ENCODE data around the gene GABRB1.

The GABRB1 gene

GRCh38 chr4:47471064-47471463, 439.7 kb downstream of the GABRB1 start:
- DNase-seq (ENCODE audit: low read depth in 2 of 2): no peak

- no peak for DNase-seq (ENCODE audit: low read depth in 2 of 2)
Observed at GRCh38 chr4:47471591-47471990, 440.2 kb downstream of the GABRB1 start.

- DNase-seq (ENCODE audit: low read depth in 2 of 2): no peak
Observed at GRCh38 chr4:47473141-47473750, 441.9 kb downstream of the GABRB1 start.

GRCh38 chr4:47474799-47475198, 443.4 kb downstream of the GABRB1 start:
- DNase-seq (ENCODE audit: low read depth in 2 of 2): no peak

- DNase-seq (ENCODE audit: low read depth in 2 of 2): no peak
Observed at GRCh38 chr4:47475411-47475810, 444.0 kb downstream of the GABRB1 start.
